HG03354 (cell line): ENCODE measurements around the gene FOXK1.
A peak's percentile ranks its signal among the peaks of the same experiment; 100 is the strongest.
"Not testable (repeated sequence)": the region's sequence is repeated elsewhere in the genome, so short reads cannot be mapped to it uniquely, and the experiment has no call there.

Experiments
- ATAC-seq: cut with Tn5 transposase; IDR thresholded peaks from one replicate; pipeline ENCODE4 v1.9.1; 2021; ENCODE audit warnings: mild to moderate bottlenecking; ENCODE audit not compliant: unreplicated experiment, poor library complexity, severe bottlenecking

The FOXK1 gene

GRCh38 chr7:4791738-4792536 is 109.8 kb downstream of the FOXK1 start:
- peak; percentile 51 for ATAC-seq

DNA sequence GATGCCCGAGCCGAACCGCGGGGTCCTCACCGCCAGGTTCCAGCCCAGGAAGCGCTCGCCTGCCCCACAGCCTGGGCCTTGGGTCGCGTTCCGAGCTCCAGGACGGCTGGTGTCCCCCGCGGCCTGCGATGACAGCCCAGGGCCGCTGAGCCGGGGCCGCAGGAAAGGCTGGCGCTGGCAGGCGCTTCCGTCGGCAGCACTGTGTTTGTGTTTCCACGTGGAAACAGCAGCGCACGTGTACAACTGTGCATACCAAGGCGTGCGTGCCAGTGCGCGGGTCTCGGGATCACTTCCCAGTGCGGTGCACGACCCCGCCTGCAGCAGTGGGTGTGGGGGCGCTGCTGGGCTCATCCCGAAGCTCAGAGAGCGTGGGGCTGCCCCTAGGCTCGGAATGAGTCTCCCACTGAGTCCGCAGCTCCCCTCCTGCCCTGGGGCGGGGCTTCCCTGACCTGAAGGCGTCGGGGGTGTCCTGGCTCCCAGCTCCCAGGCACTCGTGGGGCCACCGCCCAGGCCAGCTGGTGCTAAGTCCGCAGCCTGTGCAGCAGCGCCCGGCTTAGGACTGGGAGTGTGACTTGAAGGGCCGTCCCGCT is 110.5 kb downstream of the FOXK1 start:
- peak; percentile 13 for ATAC-seq

GRCh38 chr7:4793385-4793993 is 111.4 kb downstream of the FOXK1 start:
- ATAC-seq = not testable (repeated sequence)

GRCh38 chr7:4794171-4794570 is 112.1 kb downstream of the FOXK1 start:
- not testable (repeated sequence) for ATAC-seq

GRCh38 chr7:4794591-4795350 is 112.7 kb downstream of the FOXK1 start:
- ATAC-seq = no peak

GRCh38 chr7:4796453-4796852 is 114.4 kb downstream of the FOXK1 start:
- ATAC-seq = no peak

DNA sequence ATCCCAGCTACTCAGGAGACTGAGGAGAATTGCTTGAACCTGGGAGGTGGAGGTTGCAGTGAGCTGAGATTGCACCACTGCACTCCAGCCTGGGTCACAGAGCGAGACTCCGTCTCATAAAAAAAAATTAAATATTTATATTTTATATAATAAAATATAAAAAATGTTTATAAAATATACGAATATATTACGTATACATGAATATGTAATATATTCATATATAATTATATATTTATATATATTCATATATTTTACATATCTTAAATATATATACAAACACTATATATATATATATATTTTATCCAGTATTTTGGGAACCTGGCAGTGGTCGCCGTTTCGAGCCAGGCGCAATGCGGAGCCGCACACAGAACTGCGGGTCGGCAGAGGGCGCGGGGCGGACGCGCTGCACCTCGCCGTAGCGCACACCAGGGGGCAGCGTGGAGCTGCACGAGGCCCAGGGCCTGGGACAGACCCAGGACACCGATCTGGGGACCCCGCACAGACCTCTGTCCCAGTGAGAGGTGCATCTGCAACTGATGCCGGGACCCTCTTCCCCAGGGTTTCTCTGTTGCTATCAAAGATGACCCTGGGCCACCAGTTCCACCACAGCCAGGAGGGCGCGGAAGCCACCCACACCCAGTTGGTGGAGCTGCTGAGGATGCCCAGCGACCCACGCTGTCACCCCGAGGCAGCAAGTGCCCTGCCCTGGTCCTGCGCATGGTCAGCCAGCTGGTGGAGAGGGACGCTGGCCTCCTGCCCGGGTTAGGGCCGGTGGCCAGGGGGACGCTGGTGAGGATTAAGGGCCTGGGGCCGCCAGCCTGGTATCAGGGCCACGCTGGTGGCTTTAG is 116.0 kb downstream of the FOXK1 start:
- ATAC-seq = peak; percentile 75

DNA sequence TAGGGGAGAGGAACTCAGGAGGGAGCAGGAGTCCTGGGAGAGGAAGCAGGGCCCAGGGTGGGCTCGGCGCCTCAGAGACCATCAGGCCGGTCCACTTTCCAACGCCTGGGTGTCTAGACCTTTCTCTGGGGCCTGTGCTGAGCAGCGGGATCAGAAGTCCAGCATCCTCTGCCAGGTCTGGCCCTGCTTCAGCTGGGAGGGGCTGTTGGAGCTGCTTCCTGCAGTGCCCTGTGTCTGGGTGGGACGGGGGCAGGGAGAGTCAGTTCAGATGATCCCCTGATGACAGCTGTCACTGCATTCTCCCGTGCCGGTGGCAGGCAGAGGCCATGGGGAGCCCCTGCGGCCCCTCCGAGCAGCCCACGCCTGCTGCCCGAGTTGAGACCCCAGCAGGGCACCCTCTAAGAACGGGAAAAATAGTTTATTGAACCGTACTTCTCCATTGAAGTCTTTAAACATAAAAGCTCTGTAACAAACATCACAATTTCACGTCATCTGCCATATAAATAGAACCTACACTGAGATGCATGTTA is 116.7 kb downstream of the FOXK1 start:
- ATAC-seq = no peak

DNA sequence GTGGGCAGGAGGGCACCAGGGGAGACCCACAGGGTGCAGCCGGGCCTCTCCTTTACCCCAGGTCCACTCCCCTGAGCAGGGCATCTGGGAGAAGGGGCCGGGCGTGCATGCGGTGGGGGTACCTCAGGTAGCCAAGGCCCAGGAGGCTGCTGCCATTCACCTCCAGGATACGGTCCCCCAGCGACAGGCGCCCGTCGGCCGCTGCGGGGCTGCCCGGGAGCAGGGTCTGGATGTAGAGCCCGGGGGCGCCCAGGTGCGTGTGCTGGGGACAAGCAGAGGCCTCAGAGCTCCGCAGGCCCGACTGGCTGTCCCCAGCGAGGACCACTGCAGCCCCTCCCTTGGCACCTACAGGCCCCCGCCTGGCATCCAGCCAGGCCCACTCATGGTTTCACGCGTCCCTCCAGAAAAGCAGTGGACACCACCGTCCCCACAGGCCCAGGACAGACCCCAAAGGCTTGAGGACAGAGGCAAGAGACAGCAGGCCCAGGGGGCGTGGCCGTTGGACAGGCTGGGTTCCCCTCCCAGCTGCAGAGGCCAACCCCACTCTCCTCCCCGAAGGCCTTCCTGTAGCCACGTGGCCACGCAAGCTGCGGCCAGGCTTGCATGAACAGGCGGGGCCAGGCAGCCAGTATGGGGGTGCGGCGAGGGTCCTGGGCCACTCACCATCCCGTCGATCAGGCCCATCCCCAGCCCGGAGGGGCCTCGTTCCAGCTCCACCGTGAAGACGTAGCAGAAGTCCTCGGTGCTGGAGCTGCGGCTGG is 117.6 kb downstream of the FOXK1 start:
- no peak for ATAC-seq

DNA sequence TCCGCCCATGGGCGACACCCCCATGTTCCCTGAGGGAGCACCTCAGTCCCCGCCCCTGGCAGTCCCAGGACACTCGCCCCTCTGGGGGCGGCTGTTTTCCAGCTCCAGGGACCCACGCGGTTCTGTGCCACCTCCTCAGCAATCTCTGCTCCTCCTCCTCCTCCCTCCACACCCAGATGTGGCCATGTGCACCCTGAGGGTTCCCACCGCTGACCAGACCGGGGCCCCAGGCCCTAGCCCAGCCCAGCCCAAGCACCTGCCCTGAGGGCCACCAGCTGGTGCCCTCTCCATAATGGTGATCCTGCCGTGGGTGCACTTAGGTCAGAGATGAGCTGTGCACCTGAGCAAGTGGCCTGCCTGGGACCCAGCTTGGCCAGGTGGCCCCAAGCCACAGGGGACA is 118.4 kb downstream of the FOXK1 start:
- ATAC-seq = no peak

GRCh38 chr7:4800926-4801838 is 119.1 kb downstream of the FOXK1 start:
- ATAC-seq = no peak

DNA sequence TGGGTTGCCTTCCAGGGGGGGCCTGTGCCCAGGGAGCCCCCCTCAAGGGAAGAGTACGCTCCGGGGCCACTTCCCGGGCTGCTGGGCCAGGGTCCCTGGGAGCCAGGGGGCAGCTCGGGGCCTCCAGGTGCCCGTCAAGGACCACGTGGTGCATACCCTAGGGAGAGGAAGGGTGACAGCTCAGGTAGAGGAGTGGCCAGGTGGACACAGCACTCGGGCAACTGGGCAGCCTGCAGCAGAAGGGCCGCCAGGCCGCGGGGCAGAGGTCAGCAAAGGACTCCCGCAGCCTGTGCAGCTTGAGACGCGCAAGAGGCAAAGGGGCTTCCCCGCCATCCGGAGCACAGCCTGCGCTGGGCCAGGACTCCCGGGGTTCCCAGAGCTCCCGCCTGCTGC is 119.7 kb downstream of the FOXK1 start:
- ATAC-seq = no peak

GRCh38 chr7:4802577-4802976 is 120.5 kb downstream of the FOXK1 start:
- not testable (repeated sequence) for ATAC-seq

GRCh38 chr7:4803397-4804241 is 121.5 kb downstream of the FOXK1 start:
- ATAC-seq = no peak

DNA sequence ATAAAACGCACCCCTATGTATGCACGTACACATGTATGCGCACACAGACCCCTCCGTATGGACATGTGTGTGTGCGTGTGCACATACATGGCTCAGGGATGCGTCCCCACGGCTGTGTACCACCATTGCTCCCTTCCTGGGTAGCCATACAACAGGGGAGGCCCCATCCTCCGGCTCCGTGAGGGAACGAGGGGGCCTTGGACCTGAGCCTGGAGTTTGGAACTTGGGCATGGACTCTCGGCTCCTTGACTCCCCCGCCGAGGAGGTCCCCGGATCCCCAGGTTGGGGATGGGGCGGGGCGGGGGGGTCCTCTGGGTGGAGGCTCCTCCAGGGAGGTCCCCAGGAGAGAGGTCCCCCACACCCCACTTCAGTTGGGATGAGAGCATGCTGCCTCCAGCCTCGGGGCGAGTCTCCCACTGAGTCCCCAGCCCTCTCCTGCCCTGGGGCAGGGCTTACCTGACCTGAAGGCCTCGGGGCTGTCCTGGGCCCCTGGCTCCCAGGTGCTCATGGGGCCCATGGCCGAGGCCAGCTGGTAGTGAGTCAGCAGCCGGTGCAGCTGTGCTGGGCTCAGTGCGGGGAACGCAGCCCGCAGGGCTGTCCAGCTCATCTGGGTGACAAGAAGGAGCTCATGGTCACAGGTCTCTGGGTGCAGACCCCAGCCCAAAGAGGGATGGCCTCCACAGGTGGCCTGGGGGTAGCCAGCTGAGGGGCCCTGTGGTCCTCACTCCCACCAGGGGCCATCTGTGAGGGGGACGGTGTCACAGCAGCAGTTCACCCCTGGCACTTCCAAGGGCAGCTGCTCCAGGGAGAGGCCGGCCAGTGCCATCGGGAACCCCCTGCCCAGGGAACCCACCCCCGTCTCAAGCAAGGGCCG is 123.3 kb downstream of the FOXK1 start:
- ATAC-seq = no peak

GRCh38 chr7:4805984-4806300 is 123.8 kb downstream of the FOXK1 start:
- no peak for ATAC-seq
